ENCODE measurements around the gene C9orf43. TPM values are rescaled to one million over a fixed set of nuclear protein-coding genes. Genes with fewer than 3 reads are reported as not detected.

The C9orf43 gene
- total RNA-seq, 1 donor from 2014 or later, result 0.27 TPM

GRCh38 chr9:113452113-113452605, 41.6 kb downstream of the C9orf43 start:
- intact Hi-C loops (cut with DNase I), result loop anchor here (5.0 kb wide), 1 partner anchor 40 kb away; no protein-coding TSS in a partner anchor
- DNase-seq (no peak), ATAC-seq (ENCODE audit: poor library complexity) (no peak)

- intact Hi-C loops (cut with DNase I), result loop anchor here (5.0 kb wide), 1 partner anchor 37 kb away; no protein-coding TSS in a partner anchor
- peak; percentile 97 for ATAC-seq (ENCODE audit: poor library complexity)
- DNase-seq, result peak; percentile 66
Measured at GRCh38 chr9:113454914-113455761, 44.6 kb downstream of the C9orf43 start.

DNA sequence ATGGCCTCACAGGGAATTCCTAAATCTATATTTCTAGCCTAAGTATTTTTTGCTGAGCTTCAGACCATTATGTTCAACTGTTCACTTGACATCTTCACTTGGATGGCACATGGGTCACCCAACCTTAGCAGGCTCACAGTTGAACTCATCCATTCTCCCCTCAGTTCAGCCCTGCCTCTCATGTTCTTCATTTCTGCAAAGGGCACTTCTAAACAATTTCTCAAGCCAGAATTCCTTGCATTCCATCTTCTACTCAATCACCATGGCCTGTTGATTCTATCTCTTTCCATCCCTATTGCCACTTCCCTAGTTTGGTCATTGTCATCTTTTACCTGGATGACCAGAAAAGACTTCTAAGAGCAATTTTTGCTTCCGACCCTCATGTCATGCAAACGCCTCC, 45.7 kb downstream of the C9orf43 start:
- DNase-seq (no peak), ATAC-seq (ENCODE audit: poor library complexity) (no peak)
- intact Hi-C loops (cut with DNase I), result no loop called here

GRCh38 chr9:113461285-113461684, 50.7 kb downstream of the C9orf43 start:
- intact Hi-C loops (cut with DNase I), result no loop called here
- DNase-seq (no peak), ATAC-seq (ENCODE audit: poor library complexity) (no peak)

DNA sequence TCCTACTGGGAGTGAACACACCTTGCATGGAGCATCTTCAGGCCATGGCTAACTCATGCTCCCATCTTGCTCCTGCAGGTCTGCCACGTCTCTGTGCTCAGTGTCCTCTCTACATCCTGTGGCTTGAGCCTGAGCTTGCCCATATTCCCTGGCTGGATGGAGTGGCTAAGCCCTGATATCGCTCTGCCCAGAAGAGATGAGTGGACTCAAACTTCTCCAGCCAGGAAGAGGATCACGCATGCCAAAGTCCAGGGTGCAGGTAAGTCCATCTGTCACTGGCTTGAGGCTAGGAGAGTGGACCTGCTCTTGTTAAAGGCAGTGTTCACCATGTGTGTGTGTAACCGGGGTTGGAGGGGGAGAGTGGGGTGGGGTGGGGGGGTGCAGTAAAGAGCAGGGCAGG, 51.4 kb downstream of the C9orf43 start:
- intact Hi-C loops (cut with DNase I), result no loop called here
- ATAC-seq (ENCODE audit: poor library complexity) (no peak), DNase-seq (no peak)

DNA sequence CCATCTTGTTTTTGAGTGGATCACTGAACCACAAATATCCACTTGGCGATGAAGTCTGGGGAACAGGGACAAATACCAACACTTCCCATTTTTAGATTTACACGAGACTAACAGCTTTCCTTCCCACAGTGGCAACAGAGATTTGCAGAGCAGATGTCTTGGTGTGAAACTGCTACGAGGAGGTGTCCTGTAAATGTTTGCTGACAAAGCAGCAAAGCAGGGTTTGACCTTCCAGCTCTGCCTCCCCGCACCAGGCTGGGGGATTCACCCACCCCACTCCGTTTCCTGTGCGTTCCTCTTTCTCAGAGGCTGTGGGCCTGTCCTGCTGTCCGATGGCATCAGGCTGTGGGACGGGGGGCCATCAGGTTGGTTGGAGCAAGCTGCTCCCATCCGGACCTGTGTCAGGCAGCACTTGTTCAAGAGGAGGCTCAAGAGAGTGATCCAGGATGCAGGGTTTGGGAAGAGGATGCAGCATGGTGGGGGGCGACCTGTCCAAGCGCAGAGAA, 52.3 kb downstream of the C9orf43 start:
- ATAC-seq (ENCODE audit: poor library complexity) (no peak), DNase-seq (no peak)
- intact Hi-C loops (cut with DNase I), result no loop called here

- peak; percentile 96 for ATAC-seq (ENCODE audit: poor library complexity)
- intact Hi-C loops (cut with DNase I), result no loop called here
Measured at GRCh38 chr9:113463418-113464285, 53.1 kb downstream of the C9orf43 start, which contains the start of gene RGS3. Gene RGS3 (plus strand): TSS chr9:113463727. CDS start chr9:113463803, 76 bp downstream.

DNA sequence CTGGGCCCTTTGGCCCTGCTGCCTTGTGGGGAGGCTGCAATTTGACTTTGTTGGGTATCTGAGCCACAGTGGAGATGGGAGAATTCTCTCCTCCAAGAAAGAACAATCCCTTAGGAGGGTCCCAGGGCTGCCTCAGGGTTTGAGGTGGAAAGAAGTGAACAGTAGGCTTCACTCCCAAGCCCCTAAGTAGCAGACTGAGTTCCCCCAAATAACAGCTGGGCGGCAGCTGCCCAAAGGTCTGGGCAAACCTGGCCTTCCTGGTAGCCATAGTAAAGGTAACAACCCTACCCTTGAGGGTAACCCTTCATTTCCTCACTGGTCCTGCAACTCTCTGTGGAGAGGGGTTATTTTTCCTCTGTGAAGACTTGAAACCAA, 53.7 kb downstream of the C9orf43 start:
- no peak for ATAC-seq (ENCODE audit: poor library complexity)
- intact Hi-C loops (cut with DNase I), result no loop called here
- no peak for DNase-seq

More at GRCh38 chr9:113463418-113464285, 53.1 kb downstream of the C9orf43 start, which contains the start of gene RGS3:
- DNase-seq, result peak; percentile 76

DNA sequence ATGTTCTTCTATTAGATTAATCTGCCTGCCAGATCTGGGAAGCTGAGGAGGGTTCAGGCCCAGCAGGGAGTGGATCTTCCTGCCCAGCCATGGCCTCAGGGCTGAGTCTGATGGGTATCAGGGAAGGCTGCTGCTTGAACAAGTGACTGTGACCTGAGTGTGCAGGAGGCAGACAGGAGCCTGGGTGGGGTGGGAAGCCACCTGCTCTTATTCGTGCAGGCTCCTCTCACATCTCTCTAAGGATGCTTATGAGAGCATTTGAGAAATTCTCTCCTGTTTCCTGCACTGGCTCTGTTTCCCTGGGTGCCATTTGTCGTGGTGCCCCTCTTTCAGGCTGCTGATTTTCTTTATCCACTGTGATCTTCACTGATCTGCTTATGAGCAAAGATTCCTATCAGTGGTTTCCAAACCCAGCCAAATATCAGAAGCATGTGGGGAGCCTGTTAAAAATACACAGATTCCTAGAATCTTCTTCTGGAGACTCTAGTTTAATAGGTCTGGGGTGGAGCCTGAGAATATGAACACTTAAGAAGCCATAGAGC, 55.1 kb downstream of the C9orf43 start:
- no peak for DNase-seq
- ATAC-seq (ENCODE audit: poor library complexity), result no peak
- intact Hi-C loops (cut with DNase I), result no loop called here

DNA sequence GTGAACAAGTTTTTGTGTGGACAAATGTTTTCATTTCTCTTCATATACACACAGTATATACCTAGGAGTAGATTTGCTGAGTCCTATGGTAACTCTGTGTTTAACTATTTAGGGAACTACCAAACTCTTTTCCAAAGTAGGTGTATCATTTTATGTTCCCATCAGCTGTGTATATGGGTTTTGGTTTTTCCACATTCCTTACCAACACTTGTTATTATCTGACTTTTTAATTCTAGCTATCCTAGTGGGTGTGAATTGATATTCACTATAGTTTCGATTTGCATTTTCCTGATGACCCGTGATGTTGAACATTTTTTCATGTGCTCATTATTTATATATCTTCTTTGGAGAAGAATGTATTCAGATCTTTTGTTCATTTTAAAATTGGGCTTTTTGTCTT, 56.6 kb downstream of the C9orf43 start:
- ATAC-seq (ENCODE audit: poor library complexity) (no peak), DNase-seq (no peak)
- intact Hi-C loops (cut with DNase I), result no loop called here

DNA sequence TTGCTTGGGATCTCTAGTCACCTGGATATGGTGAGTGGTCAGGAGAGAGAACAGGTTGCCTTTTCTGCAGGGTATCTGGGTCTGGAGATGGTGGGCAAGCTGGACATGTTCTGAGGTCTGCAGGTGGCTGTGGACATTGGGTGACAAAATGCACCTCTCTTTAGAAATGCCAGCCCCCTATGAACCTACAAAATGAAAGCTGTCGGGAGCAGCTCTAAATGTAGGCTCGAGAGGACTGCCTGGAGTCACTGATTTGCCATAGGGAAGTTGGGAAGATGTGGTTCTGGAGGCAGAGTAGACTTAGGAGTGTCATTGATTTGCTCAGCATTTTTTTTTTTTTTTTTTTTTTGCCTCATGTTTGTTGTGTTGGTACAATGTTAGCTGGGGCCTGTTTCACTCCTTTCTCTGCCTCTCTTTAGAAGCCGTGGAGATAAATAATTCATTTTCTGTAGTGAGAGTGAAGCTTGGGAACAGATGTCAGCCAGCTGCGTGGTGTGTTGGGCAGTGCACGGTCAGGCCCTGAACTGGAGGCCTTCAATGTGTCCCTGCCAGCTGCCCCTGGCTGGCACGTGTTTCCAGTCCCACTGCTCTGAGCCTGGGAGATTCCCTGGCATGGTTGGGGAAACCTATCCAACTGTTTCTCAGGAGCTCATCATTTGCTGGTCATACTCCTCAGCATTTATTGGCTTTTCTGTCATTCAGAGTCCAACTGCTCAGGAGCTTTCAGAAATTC, 58.3 kb downstream of the C9orf43 start:
- ATAC-seq (ENCODE audit: poor library complexity), result peak; percentile 83
- no peak for DNase-seq
- intact Hi-C loops (cut with DNase I), result no loop called here

DNA sequence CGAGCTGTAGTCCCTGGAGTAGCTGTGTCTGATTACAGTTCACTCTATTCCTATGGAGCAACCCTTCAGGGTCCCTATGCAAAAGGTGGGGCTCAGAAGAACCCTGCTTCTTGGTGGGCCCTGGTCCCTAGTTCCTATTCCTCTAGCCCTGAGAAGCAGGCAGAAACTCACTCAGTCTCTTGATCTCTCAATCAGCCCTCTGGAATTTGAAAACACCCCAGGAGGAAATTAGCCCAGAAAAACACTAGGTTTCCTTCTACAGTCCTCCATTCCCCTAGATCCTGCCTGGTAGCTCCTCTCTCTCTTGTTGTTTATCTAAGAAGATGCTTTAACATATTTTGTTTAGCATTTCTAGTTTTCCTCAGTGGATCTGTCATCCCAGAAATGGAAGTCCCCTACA, 60.6 kb downstream of the C9orf43 start:
- DNase-seq, result no peak
- intact Hi-C loops (cut with DNase I), result no loop called here
- no peak for ATAC-seq (ENCODE audit: poor library complexity)

DNA sequence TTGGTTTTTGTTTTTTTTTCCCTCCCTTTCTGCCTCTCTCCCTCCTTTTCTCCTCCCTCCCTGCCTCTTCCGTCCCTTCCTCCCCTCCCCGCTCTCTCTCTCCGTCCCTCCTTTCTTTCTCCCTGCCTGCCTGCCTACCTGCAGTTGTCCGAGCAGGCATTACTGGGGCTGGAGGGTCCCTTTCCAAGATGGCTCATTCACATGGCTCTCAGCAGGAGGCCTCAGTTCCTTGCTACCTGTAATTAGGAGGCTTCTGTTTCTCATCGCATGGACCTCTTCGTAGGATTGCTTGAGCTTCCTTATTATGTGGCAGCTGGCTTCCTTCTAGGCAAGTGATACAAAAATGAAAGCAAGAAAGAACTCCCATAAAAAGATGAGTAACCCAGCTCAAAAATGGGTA, 61.0 kb downstream of the C9orf43 start:
- DNase-seq (no peak), ATAC-seq (ENCODE audit: poor library complexity) (no peak)
- intact Hi-C loops (cut with DNase I), result no loop called here

- DNase-seq, result no peak
- intact Hi-C loops (cut with DNase I), result no loop called here
- no peak for ATAC-seq (ENCODE audit: poor library complexity)
Measured at GRCh38 chr9:113472199-113472598, 61.7 kb downstream of the C9orf43 start.

DNA sequence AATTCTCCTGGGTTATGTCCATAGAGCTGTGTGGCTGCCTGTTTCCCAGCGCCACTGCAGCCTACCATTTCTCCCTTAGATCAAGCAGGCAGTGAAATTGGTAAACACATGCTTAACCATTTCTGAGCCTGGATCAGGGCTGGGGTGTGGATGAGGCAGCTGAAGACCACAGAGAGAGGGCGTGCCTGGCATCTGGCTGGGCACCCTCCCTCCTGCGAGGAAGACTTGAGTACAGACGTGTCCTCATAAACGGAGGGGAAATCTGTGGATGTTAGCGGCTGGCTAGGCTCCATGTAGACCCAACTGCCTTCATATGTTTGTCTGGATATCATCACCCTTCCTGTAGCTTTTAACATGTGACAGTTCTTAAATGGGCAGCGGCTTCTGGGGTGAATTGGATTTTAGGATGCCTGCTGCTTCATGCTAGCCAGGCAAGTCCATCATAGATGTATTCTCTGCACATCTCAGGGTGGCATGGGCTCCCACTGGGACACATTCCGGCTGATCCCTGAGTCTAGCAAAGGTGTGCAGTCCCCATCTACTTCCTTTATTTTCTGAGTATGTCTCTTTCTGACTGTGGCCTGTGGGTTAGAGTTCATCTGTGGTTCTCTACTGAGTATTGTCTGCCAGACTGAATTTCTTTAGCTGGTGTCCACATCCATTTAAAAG, 63.9 kb downstream of the C9orf43 start:
- intact Hi-C loops (cut with DNase I), result no loop called here
- no peak for DNase-seq
- no peak for ATAC-seq (ENCODE audit: poor library complexity)

GRCh38 chr9:113475031-113475430, 64.5 kb downstream of the C9orf43 start:
- ATAC-seq (ENCODE audit: poor library complexity), result no peak
- no peak for DNase-seq
- intact Hi-C loops (cut with DNase I), result no loop called here

GRCh38 chr9:113475992-113476391, 65.4 kb downstream of the C9orf43 start:
- DNase-seq, result no peak
- ATAC-seq (ENCODE audit: poor library complexity), result no peak
- intact Hi-C loops (cut with DNase I), result no loop called here

DNA sequence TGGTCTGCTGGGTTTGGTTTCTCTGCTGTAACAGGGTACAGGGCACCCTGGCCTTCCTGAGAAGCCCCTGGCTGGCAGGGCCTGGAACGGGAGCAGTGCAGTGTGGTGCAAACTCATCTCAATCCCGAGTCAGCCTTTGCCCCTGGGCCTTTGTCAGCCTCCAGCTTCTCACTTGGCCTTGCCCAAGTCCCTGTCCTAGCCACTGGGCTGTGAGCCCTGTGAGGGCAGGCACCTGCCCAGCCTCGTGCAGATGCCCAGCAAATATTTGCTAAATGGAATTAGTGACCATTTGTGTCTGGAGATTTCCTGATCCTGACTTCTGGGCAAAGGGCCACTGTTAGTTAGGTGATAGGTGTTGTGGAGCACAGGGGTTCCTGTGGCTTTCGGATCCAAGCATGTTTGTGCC, 66.0 kb downstream of the C9orf43 start:
- ATAC-seq (ENCODE audit: poor library complexity), result no peak
- intact Hi-C loops (cut with DNase I), result no loop called here
- no peak for DNase-seq
